HL-60/S4 treated with retinoic acid at 250 ng/mL for 4 days and 3 days (cell line): ENCODE measurements around the gene CC2D2A.

Experiments
- in situ Hi-C: fragments of 300-500 bp; cut with MboI; formaldehyde crosslinking; loops from 2 replicates; pipeline ENCODE4 v1.7.0; 2022; ENCODE audit warnings: low sequenced_read_pairs

The CC2D2A gene

DNA sequence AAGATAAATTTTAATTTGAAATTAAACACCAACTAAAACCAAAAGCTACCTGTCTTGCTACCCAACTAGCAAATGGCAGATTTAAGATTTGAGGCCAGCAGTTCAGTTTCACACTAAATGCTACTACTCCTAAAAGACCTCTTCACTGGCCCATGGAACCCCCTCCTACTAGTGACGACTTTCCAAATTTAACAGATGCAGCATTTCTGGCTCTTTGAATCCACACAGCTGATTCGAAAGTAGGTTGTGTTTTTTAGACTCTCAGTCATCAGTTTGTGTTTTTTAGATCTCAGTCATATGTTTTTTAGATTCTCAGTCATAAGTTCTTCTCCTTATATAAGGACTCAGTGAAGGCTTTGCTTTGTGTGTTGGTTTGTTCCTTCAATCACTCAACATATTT is 11.1 kb upstream of the CC2D2A start:
- in situ Hi-C loops = loop anchor here (10.0 kb wide), 1 partner anchor 224 kb away; no protein-coding TSS in a partner anchor

DNA sequence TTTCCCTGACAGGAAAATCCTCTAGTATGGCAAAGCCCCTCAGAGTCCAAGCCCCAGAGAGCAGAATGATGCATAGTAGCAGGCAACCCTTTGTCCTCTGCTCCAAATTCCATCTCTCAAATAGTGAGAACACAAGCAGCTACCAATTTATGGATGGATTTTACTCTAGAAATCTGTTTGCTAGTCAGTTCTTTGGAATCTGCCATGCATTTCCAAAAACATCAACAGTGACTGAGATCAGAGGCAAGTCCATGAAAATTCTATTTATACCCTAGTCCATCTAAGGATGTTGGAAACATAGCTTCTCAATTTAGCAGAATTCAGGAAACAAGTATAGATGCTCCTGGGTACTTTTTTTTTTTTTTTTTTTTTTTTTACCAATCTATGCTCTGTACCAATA is 10.0 kb upstream of the CC2D2A start:
- in situ Hi-C loops = loop anchor here (10.0 kb wide), 1 partner anchor 225 kb away; no protein-coding TSS in a partner anchor

DNA sequence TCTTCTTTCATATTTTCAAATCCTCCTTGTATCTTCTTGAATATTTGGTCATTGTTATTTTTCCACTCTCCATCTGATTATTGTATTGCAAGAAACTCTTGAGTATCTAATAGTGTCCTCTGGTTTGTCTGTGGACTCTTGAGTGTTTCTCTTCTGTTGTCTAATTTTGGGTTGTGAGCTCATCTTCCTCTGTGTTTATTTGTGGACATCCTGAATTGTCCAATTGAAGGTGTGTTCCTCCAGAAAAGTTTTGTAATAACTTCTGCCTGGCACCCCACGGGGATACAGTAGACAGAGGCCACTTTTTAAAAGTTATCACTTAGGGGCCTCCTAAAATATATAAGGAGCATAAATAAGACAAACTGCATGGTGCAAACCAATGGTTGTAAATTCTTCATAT is 3.1 kb upstream of the CC2D2A start:
- in situ Hi-C loops = no loop called here

DNA sequence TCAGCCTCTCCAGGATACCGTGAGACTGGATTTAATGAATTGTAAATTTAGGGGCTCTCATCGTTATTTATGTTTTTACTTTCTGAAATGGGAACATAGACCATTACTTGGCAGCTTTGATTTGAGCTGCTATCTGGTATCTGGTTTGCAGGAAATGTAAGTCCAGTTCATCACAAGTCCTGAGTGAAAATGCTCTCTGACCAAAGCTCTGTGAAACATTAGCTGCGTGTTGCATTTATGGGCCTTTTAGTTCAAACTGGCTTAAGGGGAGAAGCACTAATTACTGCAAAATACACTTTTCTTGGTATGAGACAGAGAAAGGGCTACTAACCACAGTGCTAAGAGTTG is 420 bp downstream of the CC2D2A start:
- in situ Hi-C loops = no loop called here

DNA sequence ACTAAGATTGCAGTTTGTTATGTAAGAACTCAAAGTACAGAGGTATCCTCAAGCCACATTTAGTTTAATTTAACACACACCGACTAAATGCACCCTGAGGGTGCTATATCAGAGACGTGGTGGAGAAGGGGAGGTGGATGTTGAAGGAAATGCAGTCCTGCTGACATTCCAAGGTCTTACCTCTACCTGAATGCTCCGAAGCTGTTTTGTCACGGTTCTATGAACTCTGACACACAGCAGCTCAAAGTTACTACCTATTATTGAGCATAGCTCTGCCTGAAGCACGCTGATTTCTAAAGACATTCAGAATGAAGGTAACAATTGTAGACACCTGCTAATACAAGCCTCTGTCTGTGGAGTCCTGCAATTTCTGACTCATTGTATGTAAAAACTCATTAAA is 6.7 kb downstream of the CC2D2A start:
- in situ Hi-C loops = no loop called here

DNA sequence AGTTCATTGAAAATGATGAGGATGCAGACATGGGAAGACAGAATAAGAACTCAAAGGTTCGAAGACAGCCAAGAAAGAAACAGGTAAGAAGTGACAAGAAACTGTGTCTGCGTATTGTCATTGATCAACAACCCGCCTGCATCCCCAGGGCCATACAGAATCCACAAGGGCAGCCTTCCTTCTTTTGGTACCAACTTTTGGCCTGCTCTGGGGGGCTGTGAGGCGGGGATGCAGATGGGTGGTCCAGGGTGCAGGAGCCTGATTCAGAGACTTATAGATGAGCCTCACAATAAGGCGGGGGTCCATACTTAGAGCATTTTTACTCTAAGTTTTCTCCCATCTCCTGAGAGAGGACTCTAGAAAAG is 9.0 kb downstream of the CC2D2A start:
- in situ Hi-C loops = no loop called here

DNA sequence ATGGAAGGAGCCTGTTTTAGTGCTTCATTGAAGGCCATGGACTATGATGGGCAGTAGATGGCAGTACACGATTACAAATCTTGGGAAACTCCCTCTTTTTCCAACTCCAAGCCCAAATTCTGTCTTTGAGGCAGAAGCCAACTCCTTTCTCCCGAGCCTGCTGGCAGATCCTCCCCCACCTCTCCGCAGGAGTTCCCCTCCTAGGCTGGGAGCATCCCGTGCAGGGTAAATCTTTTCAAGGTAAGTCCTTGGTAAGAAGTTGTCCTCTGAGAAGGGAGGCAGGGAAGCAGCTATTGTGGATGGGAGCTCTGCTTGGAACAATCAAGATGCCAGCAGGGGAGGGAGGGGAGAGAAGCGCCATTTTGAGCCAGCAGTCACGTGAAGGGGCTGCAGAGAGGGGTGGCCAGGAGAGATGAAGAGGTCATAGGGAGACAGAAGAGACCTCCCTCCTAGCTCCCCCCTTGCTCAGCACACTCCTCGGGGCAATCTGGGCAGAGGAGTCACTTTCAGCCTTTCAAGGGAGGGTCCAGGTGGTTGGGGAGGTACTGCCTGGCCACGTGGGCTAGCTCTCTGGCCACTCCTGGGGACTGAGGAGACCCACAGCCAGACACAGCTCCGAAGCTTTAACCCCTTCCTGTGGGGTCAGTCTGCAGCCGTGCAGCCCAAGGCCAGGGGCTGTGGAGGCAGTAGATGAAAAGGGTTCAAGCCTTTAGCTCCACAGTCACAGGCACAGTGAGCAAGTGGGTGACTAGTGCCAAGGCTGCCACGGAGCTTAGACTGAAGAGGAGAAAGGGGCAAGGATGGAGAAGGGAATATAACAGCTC is 9.6 kb downstream of the CC2D2A start:
- in situ Hi-C loops = no loop called here

DNA sequence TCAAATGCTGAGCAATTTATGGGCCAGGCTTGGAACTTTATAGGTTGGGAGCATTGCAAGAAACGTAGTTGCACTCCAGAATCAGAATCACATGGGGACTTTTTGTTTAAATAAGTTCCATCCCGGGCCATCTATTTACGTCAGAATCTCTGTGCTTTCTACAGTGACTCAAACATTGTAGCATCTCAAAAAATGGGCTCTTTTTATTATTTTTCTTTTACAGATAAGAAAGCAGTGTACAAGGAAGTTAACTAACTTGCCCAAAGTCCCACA is 10.2 kb downstream of the CC2D2A start:
- in situ Hi-C loops = no loop called here

DNA sequence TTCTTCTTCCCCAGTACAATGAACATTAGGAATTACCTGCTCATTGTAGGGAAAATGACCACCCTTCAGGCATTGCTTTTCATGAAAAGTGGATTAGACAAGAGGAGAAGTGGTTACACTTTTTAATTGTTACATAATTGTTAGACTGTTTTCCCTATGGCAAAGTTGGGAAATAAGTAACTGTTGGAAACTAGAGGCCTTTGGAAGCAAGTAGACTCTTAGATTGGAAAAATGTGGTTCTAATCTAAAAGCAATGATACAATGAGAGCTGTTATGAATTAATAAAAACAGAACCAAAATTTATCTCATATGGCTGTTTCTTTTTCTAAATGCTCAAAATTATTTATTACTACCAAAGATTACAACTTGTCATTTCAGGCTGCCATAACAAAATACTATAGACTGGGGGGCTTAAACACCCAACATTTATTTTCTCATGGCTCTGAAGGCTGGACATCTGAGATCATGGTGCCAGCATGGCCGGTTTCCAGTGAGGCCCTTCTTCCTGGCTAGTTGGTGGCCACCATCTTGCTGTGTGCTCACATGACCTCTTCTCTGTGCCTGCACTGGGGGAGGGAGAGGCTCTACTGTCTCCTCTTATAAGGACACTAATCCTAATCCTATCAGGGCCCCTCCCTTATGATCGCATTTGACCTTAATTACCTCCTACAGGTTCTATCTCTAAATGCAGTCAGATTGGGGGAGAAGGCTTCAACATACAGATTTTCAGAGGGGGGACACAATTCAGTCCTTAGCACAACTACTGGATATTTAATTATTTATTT is 12.5 kb downstream of the CC2D2A start:
- in situ Hi-C loops = no loop called here

DNA sequence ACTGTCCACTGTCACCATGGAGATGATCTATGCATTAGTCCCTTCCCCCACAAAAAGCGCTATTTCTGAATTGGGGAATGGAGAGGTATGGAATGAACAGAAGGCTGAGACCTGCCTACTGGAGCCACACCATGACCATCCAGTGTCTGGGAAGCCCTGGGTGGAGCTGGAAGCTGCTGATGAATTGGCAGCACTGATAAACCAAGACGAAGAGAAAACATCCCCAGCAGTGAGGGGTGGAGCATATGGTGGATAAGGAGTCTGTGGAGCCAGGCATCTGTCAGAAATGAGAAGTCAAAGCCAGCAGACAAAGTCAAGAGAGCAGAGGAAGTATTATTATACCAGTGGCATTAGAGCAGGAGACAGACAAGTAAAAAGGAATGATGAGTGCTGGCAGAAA is 13.2 kb downstream of the CC2D2A start:
- in situ Hi-C loops = no loop called here

DNA sequence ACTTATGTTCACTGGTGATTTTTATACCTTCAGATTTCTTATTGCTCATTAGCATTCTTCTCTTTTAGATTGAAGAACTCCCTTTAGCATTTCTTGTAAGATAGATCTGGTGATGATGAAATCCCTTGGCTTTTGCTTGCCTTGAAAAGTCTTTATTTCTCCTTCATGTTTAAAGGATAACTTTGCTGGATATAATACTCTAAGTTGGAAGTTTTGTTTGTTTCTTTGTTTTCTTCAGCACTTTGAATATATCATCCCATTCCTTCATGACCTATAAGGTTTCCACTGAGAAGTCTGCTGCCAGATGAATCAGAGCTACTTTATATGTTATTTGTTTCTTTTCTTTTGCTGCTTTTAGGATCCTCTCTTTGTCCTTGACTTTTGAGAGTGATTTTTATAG is 18.5 kb downstream of the CC2D2A start:
- in situ Hi-C loops = no loop called here

DNA sequence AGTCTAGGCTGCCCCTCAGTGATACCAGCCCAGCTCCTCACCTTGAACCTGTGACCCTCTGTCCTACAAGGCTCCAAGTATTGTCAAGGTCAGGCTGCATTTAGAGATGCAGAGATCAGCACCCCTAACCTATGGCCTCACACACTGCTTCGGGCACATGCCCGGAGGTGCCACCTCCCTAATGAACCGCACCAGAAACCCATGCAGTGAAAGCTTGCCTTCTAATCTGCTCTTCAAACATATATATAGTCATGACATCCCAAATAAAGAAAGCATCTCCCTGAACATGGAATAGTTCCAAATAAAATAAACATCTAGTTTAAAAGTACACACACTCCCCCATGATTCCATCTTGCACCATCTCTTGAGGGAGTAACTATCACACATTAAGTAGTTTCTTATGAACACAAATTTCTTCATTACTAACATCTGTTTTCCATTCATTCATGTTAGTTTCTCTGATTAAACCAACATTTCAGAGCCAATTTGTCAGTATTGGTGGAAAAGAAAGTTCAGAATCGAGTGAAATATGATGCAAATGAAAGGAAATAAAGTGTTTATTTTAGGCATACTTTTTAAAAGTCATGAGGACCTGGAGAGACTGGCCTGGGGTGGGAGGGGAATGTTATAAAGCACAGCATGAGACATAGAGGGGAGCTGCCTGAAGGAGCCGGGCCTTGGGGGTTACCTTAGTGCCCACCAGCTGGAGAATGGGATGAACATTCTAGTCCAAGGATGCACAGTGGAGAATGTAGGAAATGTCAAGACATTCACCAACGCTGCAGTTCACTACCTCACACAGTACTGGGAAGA is 19.2 kb downstream of the CC2D2A start:
- in situ Hi-C loops = no loop called here

DNA sequence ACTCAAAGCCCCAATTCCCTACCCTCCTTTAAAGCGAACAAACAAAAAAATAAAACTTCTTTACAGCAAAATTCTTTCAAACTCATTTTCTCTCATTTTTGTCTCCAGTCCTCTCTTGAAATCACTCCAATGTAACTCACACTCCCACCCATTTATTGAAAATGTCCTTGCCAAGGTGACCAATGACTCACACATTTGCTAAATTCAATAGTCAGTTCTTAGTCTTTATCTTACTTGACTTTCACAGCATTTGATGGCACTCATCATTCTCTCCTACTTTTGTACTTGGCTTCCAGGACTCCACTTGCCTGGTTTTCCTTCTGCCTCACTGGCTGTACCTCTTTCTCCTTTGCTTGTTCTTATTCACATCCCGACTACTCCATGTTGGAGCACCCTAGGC is 19.9 kb downstream of the CC2D2A start:
- in situ Hi-C loops = no loop called here

DNA sequence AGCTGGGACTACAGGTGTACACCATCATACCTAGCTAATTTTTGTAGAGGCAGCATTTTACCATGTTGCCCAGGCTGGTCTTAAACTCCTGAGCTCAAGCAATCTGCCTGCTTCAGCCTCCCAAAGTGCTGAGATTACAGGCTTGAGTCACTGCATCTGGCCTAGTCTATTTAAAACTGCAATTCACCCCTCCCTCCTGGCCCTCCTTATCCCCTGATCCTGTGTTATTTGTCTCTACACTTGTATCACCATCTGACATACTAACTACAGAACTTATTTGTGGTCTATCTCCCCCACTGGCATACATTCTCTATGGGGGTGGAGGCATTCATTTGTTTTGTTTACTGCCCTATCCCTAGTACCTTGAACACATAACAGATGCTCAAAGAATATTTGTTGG is 23.7 kb downstream of the CC2D2A start:
- in situ Hi-C loops = no loop called here

DNA sequence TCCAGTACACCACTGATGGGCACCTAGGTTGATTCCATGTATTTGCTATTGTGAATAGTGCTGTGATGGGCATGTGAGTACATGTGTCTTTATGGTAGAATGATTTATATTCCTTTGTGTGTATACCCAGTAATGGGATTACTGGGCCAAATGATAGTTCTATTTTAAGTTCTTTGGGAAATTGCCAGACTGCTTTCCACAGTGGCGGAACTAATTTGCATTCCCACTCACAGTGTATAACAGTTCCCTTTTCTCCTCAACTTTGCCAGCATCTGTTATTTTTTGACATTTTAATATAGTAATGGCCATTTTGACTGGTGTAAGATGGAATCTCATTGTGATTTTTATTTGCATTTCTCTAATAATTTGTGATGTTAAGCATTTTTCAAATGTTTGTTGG is 25.9 kb downstream of the CC2D2A start:
- in situ Hi-C loops = no loop called here

DNA sequence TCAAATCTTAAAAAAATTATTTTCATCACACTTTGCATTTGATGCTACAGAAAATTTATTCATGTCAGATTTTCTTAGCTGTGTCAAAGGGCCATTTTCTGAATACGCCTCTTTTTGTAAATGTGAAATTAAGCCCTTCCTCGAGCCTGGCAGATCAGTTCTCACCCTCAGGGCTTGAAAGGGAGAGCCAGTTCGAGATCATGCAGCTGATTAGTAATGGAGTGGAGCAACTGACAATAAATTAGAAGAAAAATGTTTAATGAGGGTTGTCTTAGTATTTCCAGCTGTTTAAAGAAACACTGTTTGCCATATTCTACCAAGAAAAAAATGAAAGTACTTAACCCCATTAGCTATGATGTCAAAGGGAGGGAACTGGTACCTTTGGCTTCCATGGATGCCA is 28.7 kb downstream of the CC2D2A start:
- in situ Hi-C loops = no loop called here

DNA sequence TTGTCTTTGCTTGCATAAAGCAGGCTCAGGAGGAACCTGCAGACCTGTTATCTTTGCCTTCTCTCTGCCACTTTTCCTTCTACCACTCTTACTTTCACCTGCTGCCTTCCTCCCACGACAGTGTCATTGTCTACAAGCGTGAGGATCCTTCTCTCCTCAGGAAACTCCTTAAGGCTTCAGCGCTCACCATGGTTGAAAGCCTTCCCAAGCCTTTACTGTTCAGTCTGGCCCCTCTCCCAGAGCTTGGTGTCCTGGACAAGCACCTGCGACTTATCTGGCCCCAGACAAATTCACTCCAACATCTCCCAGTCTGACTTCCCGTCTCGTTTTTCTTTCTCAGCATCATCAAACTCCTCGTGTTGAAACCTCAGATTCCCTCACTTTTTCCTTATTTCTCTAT is 31.0 kb downstream of the CC2D2A start:
- in situ Hi-C loops = no loop called here

DNA sequence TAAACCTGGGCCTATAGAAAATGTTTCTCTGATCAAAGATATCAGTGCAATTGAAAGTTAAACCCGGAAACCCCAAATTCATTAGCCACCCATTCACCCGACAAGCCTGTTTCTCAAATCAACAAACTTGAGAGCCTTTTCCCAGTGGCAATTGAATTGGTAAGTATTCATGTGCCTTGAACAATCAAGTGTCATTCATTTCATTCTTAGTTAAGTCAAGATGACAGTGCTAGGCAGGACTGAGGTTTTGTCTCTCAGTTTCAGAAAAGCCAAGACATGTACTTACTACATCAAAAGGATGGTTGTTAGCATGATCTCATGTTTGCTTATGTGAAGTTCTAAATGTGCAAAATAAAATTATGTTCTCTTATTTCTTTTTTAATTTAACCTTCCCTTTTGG is 32.3 kb downstream of the CC2D2A start:
- in situ Hi-C loops = no loop called here

DNA sequence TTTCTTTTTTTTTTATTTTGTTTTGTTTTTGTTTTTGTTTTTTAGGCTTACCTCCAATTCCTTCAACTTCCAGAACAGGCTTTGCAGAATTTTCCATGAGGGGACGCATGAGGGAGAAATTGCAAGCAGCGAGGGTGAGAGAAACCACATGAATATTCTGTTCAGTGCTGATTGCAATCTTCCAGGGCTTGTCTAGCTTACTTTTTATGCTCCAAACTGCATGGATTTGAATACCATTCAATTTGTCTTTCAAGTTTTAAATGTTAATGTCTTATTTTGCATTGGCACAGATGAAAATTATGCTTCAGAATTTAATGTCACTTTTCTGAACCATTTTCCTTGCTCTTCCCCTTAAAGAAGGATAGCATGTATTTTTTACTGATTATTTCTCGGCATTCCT is 32.7 kb downstream of the CC2D2A start:
- in situ Hi-C loops = no loop called here

DNA sequence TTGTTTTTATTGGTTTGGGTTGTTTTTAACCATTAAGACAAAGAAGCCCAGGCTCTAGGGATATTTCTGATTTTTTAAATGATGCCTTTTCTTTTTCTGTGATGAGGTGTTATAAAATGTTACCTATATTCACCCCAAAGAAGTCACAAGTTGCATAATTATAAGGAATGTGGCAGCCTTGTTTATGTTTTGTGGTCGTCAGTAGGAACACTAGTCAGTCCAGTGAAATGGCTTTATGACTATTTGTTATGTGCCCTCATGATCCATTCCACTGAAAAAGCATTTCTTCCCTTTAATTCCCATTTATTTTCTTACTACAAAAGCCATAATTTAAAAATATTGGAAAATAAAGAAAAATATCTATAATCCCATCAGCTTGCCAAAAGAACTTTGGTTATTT is 34.4 kb downstream of the CC2D2A start:
- in situ Hi-C loops = no loop called here

DNA sequence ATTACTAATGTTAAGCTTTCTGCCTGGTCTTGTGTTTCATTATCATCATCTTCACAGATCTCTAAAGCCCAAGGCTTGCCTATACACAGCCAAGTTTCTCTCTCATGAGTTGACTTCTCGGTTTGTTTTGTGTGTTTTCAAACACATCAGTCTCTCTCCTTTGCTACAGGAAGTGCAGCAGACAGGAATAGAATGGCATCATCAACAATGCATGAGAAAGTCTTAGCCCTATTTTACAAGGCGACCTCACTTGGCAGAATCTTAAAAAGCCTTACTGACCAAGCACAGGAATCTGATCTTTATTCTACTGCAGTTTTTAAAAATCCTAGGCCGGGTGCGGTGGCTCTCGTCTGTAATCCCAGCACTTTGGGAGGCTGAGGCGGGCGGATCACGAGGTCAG is 36.8 kb downstream of the CC2D2A start:
- in situ Hi-C loops = no loop called here

DNA sequence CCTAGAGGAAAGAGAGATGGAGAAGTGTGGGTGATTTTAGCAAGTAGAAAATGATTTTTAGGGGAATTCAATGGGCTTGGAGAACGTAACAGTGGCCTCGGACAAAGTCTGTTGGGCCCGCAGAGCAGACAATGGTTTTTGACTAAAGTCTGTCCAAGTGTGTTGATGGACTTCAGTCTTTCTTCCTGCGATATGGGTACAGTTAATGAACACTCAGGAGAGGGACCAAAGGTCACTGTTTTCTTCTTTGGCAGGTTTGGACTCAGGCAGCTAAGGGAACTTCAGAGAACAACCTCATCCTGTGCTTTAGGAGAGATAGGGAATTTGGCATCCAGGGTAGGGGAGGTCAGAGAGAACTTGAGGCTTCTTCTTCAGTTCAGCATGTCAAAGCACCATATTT is 38.0 kb downstream of the CC2D2A start:
- in situ Hi-C loops = no loop called here
